Suppressor macrophage treated with lipopolysaccharide for 1 hour (primary cell): ENCODE results near the gene CCDC83.
"Not testable (repeated sequence)": the region's sequence is repeated elsewhere in the genome, so short reads cannot be mapped to it uniquely, and the experiment has no call there.

Experiments used
- DNase-seq, 3 donors: peaks; one replicate each; pipeline ENCODE4 v3.0.0-alpha.2; 2020 to 2022

Gene CCDC83

GRCh38 chr11:85840932-85841331 lies 14.3 kb upstream of the CCDC83 start:
- DNase-seq: not testable (repeated sequence)

- no peak for DNase-seq
Observed at GRCh38 chr11:85843929-85844328, 11.3 kb upstream of the CCDC83 start.

DNA sequence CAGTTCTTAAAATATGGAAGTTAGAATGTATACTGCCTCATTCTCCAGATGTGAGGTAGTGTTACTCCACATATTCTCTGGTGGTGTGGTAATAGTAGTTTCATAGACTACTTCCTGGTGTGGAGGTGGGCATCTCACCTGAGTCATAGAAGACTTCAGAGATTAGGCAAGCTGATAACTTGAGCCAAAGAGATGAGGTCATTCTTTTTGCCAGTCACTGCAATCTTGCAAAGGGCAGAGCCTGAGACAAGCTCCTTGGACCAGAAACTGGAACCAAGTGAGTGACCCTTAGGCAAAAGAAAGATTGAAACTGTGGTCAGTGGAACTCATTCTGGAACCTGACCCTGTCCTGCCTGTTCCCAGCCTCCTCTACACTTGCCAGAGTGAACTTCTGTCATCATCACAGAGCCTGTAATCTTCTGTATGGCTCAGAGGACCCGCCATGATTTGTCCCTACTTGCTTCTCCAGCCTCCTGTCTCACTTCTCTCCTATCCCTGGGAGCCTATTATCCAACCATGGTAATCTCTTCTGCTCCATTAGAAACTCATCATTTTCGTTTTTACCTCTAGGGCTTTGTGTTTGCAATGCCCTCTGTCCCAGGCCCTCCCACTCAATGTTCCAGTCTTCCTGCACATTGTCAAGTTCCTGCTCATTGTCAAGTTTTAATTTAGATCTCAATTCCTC lies 10.6 kb upstream of the CCDC83 start:
- peak; percentile 38 to 61 (median 45) for DNase-seq

DNA sequence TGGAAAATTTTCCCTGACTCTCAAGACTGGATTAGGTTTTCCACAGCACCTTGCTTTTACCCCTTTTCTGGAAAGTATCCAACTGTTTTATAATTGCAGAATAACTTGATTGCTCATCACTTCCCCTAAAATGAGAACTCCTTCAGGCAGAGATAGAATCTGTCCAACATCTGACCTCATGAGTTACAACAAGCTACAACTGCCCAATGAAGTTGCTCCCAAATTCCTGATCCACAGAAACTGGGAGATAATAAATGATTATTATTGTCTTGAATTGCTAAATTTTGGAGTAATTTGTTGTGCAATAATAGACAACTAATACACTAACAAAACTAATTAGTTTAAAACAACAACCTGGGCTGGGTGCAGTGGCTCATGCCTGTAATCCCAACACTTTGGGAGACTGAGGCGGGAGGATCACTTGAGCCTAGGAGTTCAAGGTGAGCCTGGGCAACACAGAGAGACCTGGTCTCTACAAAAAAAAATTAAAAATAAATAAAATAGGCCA lies 10.0 kb upstream of the CCDC83 start:
- peak; percentile 19 to 53 (median 39) for DNase-seq

DNA sequence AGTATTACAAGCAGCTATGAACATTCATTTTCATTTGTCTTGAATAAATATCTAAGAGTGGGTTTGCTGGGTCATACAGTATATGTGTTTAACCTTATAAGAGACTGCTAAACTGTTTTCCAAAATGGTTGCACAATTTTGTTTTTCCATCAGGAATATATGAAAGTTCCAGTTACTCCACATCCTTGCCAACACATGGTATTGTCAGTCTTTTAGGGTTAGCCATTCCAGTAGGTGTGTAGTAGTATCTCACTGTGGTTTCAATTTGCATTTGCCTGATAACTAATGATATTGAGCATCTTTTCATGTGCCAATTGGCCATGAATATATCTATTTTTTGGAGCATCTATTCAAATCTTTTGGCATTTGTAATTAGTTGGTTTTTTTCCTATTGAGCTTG lies 7.7 kb upstream of the CCDC83 start:
- no peak for DNase-seq

- no peak for DNase-seq
Observed at GRCh38 chr11:85848006-85848405, 7.2 kb upstream of the CCDC83 start.

- no peak for DNase-seq
Observed at GRCh38 chr11:85848556-85848955, 6.6 kb upstream of the CCDC83 start.

DNA sequence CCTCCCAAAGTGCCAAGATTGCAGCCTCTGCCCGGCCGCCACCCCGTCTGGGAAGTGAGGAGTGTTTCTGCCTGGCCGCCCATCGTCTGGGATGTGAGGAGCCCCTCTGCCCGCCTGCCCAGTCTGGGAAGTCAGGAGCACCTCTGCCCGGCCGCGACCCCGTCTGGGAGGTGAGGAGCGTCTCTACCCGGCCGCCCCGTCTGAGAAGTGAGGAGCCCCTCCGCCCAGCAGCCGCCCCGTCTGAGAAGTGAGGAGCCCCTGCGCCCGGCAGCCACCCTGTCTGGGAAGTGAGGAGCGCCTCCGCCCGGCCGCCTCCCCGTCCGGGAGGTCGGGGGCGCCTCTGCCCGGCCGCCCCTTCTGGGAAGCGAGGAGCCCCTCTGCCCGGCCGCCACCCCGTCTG lies 2.4 kb upstream of the CCDC83 start:
- DNase-seq: not testable (repeated sequence)

- not testable (repeated sequence) for DNase-seq
Observed at GRCh38 chr11:85853541-85853940, 1.6 kb upstream of the CCDC83 start.

DNA sequence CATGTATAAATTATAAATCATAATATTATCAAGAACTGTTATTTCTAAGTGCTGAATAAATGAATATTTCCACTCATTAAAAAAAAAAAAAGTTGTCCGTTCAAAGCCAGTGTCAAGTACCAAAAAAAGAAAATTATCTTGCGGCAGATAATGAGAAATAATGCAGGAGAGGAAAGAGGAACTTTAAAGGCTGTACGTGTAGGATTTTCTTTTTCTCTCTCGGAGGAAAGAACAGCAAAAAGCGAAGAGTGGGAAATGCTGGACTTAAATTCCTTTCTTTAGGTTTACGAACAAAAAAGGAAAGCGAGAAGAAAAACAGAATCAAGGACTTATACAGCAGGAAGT lies 999 bp upstream of the CCDC83 start:
- DNase-seq: peak in 2 of 3 donors; percentile 28 to 32

GRCh38 chr11:85854557-85855340 lies 434 bp upstream of the CCDC83 start:
- DNase-seq: peak; percentile 95 to 96 (median 95)

DNA sequence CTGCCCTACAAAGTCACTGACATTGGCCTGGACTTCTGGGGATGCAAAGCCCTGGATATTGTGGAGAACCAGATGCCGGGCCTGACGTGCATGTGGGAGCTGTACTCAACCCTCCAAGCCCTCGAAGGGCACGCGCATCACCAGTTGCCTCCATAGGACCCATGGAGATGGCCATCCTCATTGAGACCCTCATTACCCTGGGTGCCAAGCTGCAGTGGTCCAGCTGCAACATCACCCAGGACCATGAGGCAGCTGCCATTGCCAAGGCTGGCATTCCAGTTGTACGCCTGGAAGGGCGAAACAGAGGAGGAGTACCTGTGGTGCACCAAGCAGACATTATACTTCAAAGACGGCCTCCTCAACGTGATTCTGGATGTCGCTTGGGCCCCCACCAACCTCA lies 1.9 kb downstream of the CCDC83 start:
- DNase-seq: no peak

- DNase-seq: not testable (repeated sequence)
Observed at GRCh38 chr11:85859541-85859940, 4.4 kb downstream of the CCDC83 start.

GRCh38 chr11:85863855-85864254 lies 8.7 kb downstream of the CCDC83 start:
- DNase-seq: peak in 2 of 3 donors; percentile 41 to 52

DNA sequence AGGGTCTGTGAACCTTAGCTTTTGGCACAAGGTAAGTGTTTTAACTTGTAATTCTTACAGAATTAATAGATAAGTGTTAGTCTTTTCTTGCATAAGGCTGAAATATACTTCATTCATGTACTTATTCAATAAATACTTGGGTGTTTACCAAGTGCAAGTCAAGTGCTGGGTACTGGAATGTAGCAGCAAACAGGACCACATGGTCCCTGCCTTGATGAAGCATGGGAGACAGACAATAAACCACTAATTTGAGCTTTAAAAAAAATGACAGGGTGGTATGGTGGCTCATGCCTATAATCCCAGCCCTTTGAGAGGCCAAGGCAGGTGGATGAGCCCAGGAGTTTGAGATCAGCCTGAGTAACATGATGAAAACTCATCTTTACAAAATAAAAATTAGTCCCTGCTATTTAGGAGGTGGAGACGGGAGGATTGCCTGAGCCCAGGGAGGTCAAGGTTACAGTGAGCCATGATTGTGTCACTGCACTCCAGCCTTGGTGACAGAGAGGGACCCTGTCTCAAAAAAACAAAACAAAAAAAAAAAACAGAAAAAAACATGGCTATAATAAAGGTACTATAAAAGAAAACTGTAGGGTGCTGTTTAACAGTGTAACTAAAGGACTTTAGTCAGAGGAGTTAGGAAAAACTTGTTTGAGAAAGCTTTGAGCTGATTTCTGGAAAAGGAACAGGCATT lies 11.1 kb downstream of the CCDC83 start:
- no peak for DNase-seq

DNA sequence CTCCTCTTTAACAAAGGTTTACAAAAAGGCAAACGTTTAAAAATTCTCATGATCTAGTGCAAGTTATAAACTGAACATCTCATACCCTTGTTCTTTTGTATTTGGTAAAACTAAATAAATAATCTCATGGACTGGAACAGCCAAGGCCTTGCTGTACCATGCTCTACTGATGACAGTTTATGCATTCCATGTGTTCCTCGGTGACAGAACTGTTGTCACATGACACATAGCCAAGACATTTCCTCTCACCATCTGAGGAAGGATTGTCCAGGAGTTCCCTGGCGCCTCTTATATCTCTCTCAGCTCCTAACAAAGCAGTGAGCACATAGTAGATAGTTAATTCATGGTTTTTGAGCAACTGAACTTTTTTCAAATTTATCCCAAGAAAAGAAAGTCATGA lies 12.6 kb downstream of the CCDC83 start:
- no peak for DNase-seq

GRCh38 chr11:85869781-85870180 lies 14.6 kb downstream of the CCDC83 start:
- DNase-seq: no peak

- no peak for DNase-seq
Observed at GRCh38 chr11:85874265-85874664, 19.1 kb downstream of the CCDC83 start.

- peak in 1 of 3 donors; percentile 23 for DNase-seq
Observed at GRCh38 chr11:85875505-85875904, 20.3 kb downstream of the CCDC83 start.

DNA sequence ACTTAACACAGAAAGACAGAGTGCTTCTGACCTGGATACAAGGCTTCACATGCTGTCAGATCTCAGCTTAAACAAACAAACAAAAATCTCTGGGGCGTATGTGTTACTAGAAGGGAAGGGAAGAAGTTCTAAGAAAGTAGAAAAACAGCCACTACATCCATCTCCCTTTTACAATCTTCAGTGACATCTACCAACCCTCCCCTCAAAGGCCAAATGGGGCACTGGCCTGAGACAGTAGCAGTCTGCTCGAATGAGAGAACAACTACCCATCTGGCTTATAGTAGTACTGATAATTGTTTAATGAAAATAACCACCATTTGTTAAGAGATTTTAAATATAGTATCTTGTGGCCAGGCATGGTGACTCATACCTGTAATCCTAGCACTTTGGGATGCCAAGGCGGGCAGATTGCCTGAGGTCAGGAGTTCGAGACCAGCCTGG lies 29.4 kb downstream of the CCDC83 start:
- no peak for DNase-seq

DNA sequence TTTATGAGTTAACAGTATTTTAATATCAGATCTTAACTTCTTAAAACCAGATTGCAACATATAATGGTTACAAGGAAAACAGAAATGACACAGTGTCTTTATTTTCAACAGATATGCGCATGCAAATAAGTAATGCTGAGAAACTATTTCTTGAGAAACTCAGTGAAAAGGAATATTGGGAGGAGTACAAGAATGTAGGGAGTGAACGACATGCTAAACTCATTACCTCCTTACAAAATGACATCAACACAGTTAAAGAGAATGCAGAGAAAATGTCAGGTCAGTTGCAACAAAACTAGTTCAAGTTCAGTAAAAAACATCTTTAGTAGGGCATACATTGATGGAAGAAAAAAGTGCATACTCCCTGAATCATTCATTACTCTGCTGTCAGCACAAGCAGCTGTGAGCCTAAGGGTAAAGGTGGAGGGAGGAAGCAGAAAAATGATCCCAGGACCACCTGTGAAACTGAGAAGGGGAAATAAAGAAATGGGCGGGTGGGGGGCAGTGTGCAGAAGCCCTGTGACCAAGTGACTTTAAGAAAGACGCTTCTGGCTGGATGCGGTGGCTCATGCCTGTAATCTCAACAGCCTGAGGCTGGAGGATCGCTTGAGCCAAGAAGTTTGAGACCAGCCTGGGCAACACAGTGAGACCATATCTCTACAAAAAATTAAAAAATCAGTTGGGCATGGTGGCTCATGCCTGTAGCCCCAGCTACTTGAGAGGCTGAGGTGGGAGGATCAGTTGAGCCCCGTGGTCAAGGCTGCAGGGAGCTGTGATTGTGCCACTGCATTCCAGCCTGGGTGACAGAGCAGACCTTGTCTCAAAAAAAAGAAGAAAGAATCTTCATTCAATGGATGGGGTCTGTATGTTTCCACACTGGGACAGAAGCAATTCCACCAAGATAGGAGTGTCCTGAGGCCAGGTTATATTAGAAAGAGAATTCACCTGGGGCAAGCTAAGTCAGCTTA lies 31.2 kb downstream of the CCDC83 start:
- DNase-seq: no peak

DNA sequence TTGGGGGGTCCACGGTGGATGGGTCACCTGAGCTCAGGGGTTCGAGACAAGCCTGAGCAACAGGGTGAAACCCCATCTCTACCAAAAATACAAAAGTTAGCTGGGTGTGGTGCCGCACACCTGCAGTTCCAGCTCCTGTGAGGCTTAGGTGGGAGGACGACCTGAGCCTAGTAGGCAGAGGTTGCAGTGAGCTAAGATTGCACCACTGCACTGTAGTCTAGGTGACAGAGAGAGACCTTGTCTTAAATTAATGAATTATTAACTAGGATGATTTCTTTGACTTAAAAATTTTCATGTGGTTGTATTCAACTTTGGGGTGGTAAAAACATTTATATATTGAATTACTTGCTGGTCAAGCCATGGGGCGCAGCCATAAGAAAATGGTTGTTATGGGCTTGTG lies 33.9 kb downstream of the CCDC83 start:
- DNase-seq: no peak
